Loucy (cell line): ENCODE measurements around the gene TIE1.

Source experiments
- H2AFZ ChIP-seq: fragments of 200-600 bp; sonication (generic); 2 replicates; pipeline ENCODE4 v1.6.0; 2016; ENCODE audit warnings: antibody characterized with exemption, mild to moderate bottlenecking, low read length, moderate library complexity
- H3F3A ChIP-seq: fragments of 200-600 bp; 2 replicates; pipeline ENCODE4 v1.6.0; 2016; ENCODE audit warnings: antibody characterized with exemption, low read depth, mild to moderate bottlenecking
- H3K27me3 ChIP-seq: fragments of 200-600 bp; sonication (generic); 2 replicates; pipeline ENCODE4 v1.6.1; 2014; ENCODE audit warnings: low read length, mild to moderate bottlenecking; ENCODE audit not compliant: insufficient read depth, poor library complexity, severe bottlenecking
- H3K36me3 ChIP-seq: fragments of 200-600 bp; sonication (generic); 2 replicates; pipeline ENCODE4 v1.6.1; 2016; ENCODE audit warnings: low read length; ENCODE audit not compliant: insufficient read depth
- H3K4me1 ChIP-seq: fragments of 200-600 bp; sonication (generic); 2 replicates; pipeline ENCODE4 v1.5.1; 2014; ENCODE audit warnings: low read length, mild to moderate bottlenecking; ENCODE audit not compliant: insufficient read depth, poor library complexity, severe bottlenecking
- H3K4me2 ChIP-seq: fragments of 200-600 bp; sonication (generic); 2 replicates; pipeline ENCODE4 v1.6.0; 2014; ENCODE audit warnings: antibody characterized with exemption, low read length, low read depth, mild to moderate bottlenecking; ENCODE audit not compliant: poor library complexity, severe bottlenecking
- H3K4me3 ChIP-seq: fragments of 200-600 bp; sonication (generic); 2 replicates; pipeline ENCODE4 v1.5.1; 2014; ENCODE audit warnings: low read length, mild to moderate bottlenecking, mixed read lengths; ENCODE audit not compliant: poor library complexity, severe bottlenecking
- H3K79me2 ChIP-seq: fragments of 200-600 bp; sonication (generic); 2 replicates; pipeline ENCODE4 v1.6.1; 2014; ENCODE audit warnings: low read length; ENCODE audit not compliant: insufficient read depth
- H3K9ac ChIP-seq: fragments of 200-600 bp; sonication (generic); 2 replicates; pipeline ENCODE4 v1.6.0; 2014; ENCODE audit warnings: mild to moderate bottlenecking, low read depth, low read length, moderate library complexity; ENCODE audit not compliant: poor library complexity, severe bottlenecking
- H3K9me2 ChIP-seq: fragments of 200-600 bp; sonication (generic); replicated peaks from 2 replicates; pipeline ENCODE4 v1.6.1; 2016; ENCODE audit warnings: low read depth, low read length, mixed read lengths
- H3K9me3 ChIP-seq: fragments of 200-600 bp; sonication (generic); 2 replicates; pipeline ENCODE4 v1.6.1; 2014; ENCODE audit warnings: mild to moderate bottlenecking, antibody characterized with exemption, low read length, low read depth; ENCODE audit not compliant: insufficient read depth
- H4K20me1 ChIP-seq: fragments of 200-600 bp; sonication (generic); 2 replicates; pipeline ENCODE4 v1.6.0; 2014; ENCODE audit warnings: antibody characterized with exemption, low read length, mild to moderate bottlenecking; ENCODE audit not compliant: insufficient read depth, poor library complexity, severe bottlenecking
- EZH2phosphoT487 ChIP-seq: fragments of 200-600 bp; IDR thresholded peaks from 2 replicates; pipeline ENCODE4 v1.6.1; 2018; ENCODE audit warnings: antibody characterized with exemption, mild to moderate bottlenecking, moderate library complexity, borderline replicate concordance
- TF ChIP-seq, protein P1 (sequence below): fragments of 200-600 bp; sonication (generic); conservative IDR thresholded peaks from 2 replicates; pipeline ENCODE4 v1.5.1; 2014; ENCODE audit warnings: mild to moderate bottlenecking, antibody characterized with exemption, low read length

Gene TIE1

DNA sequence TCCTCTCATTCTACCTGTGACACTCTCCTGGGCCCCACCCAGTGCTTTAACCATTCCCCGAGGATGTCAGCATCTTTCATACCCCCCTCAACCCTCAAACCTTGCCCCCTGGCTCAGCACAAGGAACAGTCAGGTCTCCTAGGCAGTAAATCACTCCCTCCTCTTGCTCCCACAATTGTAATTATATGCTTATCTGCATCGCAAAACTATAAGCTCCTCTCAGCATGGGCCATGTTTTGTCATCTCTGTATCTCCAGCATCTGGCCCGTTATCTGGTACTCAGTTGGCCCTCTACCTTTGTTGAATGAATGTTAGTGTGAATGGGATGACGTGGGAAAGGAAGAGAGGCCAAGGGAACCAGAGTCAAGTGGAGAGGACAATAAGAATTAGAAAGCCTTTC, 69.8 kb downstream of the TIE1 start:
- Histone ChIP-seq H4K20me1 (peaks cover 15% of the 10 kb centered on the region), H3K79me2 (peaks cover 32% of the 10 kb centered on the region), H3K36me3 (no peaks in the 10 kb centered on the region), H3K4me1 (peaks cover 21% of the 10 kb centered on the region), H2AFZ (no peak overlapping the region), H3K27me3 (no peaks in the 10 kb centered on the region), H3K9me2 (no peaks in the 10 kb centered on the region), H3F3A (0 out of 2 replicates have a peak, but pooled peaks cover 2% of the 10 kb centered on the region), H3K4me3 (no peak overlapping the region), H3K9ac (no peak overlapping the region), H3K9me3 (no peaks in the 10 kb centered on the region), H3K4me2 (no peak overlapping the region)
- TF ChIP-seq EZH2phosphoT487, result no peak
- TF ChIP-seq, protein P1, sequence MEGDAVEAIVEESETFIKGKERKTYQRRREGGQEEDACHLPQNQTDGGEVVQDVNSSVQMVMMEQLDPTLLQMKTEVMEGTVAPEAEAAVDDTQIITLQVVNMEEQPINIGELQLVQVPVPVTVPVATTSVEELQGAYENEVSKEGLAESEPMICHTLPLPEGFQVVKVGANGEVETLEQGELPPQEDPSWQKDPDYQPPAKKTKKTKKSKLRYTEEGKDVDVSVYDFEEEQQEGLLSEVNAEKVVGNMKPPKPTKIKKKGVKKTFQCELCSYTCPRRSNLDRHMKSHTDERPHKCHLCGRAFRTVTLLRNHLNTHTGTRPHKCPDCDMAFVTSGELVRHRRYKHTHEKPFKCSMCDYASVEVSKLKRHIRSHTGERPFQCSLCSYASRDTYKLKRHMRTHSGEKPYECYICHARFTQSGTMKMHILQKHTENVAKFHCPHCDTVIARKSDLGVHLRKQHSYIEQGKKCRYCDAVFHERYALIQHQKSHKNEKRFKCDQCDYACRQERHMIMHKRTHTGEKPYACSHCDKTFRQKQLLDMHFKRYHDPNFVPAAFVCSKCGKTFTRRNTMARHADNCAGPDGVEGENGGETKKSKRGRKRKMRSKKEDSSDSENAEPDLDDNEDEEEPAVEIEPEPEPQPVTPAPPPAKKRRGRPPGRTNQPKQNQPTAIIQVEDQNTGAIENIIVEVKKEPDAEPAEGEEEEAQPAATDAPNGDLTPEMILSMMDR, result no peak

GRCh38 chr1:43372172-43372571, 71.4 kb downstream of the TIE1 start:
- Histone ChIP-seq H3K4me2 (no peak overlapping the region), H3F3A (0 out of 2 replicates have a peak, but pooled peaks cover 2% of the 10 kb centered on the region)

More at GRCh38 chr1:43372172-43372571, 71.4 kb downstream of the TIE1 start:
- TF ChIP-seq, protein P1, result no peak
- no peak for TF ChIP-seq EZH2phosphoT487
- H3K9ac ChIP-seq, result no peak overlapping the region
- no peaks in the 10 kb centered on the region for H3K36me3 ChIP-seq
- no peaks in the 10 kb centered on the region for H3K27me3 ChIP-seq
- no peak overlapping the region for H3K4me3 ChIP-seq
- H2AFZ ChIP-seq, result no peak overlapping the region
- H3K9me2 ChIP-seq, result no peaks in the 10 kb centered on the region
- peaks cover 7% of the 10 kb centered on the region for H3K4me1 ChIP-seq
- no peaks in the 10 kb centered on the region for H3K9me3 ChIP-seq
- H3K79me2 ChIP-seq, result peaks cover 16% of the 10 kb centered on the region
- H4K20me1 ChIP-seq, result peaks cover 3% of the 10 kb centered on the region
